SK-N-SH (cell line): ENCODE data around the gene SLCO3A1. TPM values are rescaled to one million over a fixed set of nuclear protein-coding genes. Genes with fewer than 3 reads are reported as not detected.
A peak's percentile ranks its signal among the peaks of the same experiment; 100 is the strongest.

Experiments
- CTCF ChIA-PET: fragments of 300-600, 350-600 bp; formaldehyde crosslinking; extraction: SDS; loops from one replicate; lab custom pipeline; 2021; lab: Yijun Ruan, JAX
- POLR2A ChIA-PET: fragments of 350-600 bp; sonication (Branson Sonifier 250); formaldehyde crosslinking; extraction: SDS; loops from one replicate; lab custom pipeline; 2020; ENCODE audit warnings: antibody characterized with exemption, inconsistent platforms; lab: Yijun Ruan, JAX
- DNase-seq: peaks from one replicate; pipeline ENCODE4 v3.0.0; 2012
- H2AFZ ChIP-seq: fragments of 200-600 bp; sonication (generic); 2 replicates; pipeline ENCODE4 v1.8.1; 2016; ENCODE audit warnings: antibody characterized with exemption, mild to moderate bottlenecking, low read depth
- H3F3A ChIP-seq: fragments of 200-600 bp; sonication (generic); replicated peaks from 2 replicates; pipeline ENCODE3; 2016; ENCODE audit warnings: antibody characterized with exemption, mild to moderate bottlenecking; ENCODE audit not compliant: insufficient read depth
- H3K27ac ChIP-seq, 2 experiments: fragments of 200-500 bp in 1 of 2; fragments of 200-600 bp in 1 of 2; sonication (Bioruptor generic) in 1 of 2; sonication (generic), shearing (Covaris generic) in 1 of 2; 2 replicates each; pipeline versions ENCODE4 v1.5.1 to v1.6.1; 2014 to 2016; ENCODE audit warnings: low read depth in 2 of 2, inconsistent platforms in 1 of 2, low read length in 1 of 2, mild to moderate bottlenecking in 1 of 2, mixed read lengths in 1 of 2
- H3K27me3 ChIP-seq: fragments of 200-600 bp; sonication (generic), shearing (Covaris generic); 2 replicates; pipeline ENCODE4 v1.6.1; 2016; ENCODE audit warnings: mixed run types; ENCODE audit not compliant: insufficient read depth
- H3K36me3 ChIP-seq, 2 experiments: fragments of 200-500 bp in 1 of 2; fragments of 200-600 bp in 1 of 2; sonication (Bioruptor generic) in 1 of 2; sonication (generic) in 1 of 2; replicated peaks in 1 of 2; 2 replicates each; pipeline versions ENCODE3 to v1.5.1; 2014 to 2016; ENCODE audit warnings: low read length in 1 of 2, mild to moderate bottlenecking in 1 of 2; ENCODE audit not compliant: insufficient read depth in 2 of 2, control insufficient read depth in 1 of 2
- H3K4me1 ChIP-seq, 2 experiments: fragments of 200-500 bp in 1 of 2; fragments of 200-600 bp in 1 of 2; sonication (Bioruptor generic) in 1 of 2; sonication (generic), shearing (Covaris generic) in 1 of 2; 2 replicates each; pipeline versions ENCODE4 v1.5.1 to v1.6.1; 2014 to 2016; ENCODE audit warnings: low read depth in 1 of 2, low read length in 1 of 2, mixed run types in 1 of 2; ENCODE audit not compliant: insufficient read depth in 2 of 2, control insufficient read depth in 1 of 2
- H3K4me2 ChIP-seq: fragments of 200-600 bp; sonication (generic), shearing (Covaris generic); 2 replicates; pipeline ENCODE4 v1.6.1; 2017; ENCODE audit warnings: mixed run types
- H3K4me3 ChIP-seq, 2 experiments: fragments of 200-500 bp in 1 of 2; fragments of 200-600 bp in 1 of 2; sonication (Bioruptor generic) in 1 of 2; sonication (generic), shearing (Covaris generic) in 1 of 2; 2 replicates each; pipeline versions ENCODE4 v1.5.1 to v1.8.1; 2014 to 2016; ENCODE audit warnings: low read depth in 2 of 2, inconsistent platforms in 1 of 2, low read length in 1 of 2, mild to moderate bottlenecking in 1 of 2, mixed read lengths in 1 of 2, moderate library complexity in 1 of 2
- H3K79me2 ChIP-seq: fragments of 200-600 bp; sonication (generic); 2 replicates; pipeline ENCODE4 v1.8.1; 2017; ENCODE audit warnings: mild to moderate bottlenecking; ENCODE audit not compliant: insufficient read depth
- H3K9ac ChIP-seq: fragments of 200-600 bp; sonication (generic); 2 replicates; pipeline ENCODE4 v1.6.1; 2017; ENCODE audit warnings: mixed run types
- H3K9me2 ChIP-seq: fragments of 200-600 bp; sonication (generic); 2 replicates; pipeline ENCODE4 v1.6.1; 2017; ENCODE audit warnings: mixed run types
- H3K9me3 ChIP-seq: fragments of 200-600 bp; sonication (generic); 2 replicates; pipeline ENCODE4 v1.6.1; 2017; ENCODE audit warnings: mixed run types, mild to moderate bottlenecking, moderate library complexity
- H4K20me1 ChIP-seq: fragments of 200-600 bp; sonication (generic); 2 replicates; pipeline ENCODE4 v1.6.1; 2017; ENCODE audit warnings: mild to moderate bottlenecking, mixed run types; ENCODE audit not compliant: insufficient read depth
- CHD2 ChIP-seq: fragments of 150-350 bp; IDR thresholded peaks from 2 replicates; pipeline ENCODE4 v1.6.1; 2018; ENCODE audit warnings: low read length; ENCODE audit not compliant: partially characterized antibody
- CTCF ChIP-seq: fragments of 200-600 bp; sonication (generic); IDR thresholded peaks from 2 replicates; pipeline ENCODE4 v1.6.1; 2017; ENCODE audit warnings: antibody characterized with exemption, mild to moderate bottlenecking, moderate library complexity
- EZH2phosphoT487 ChIP-seq: fragments of 200-600 bp; sonication (generic); IDR thresholded peaks from 2 replicates; pipeline ENCODE4 v1.6.1; 2017; ENCODE audit warnings: low read depth, mixed run types, mild to moderate bottlenecking, antibody characterized with exemption, moderate library complexity, borderline replicate concordance
- RCOR1 ChIP-seq: fragments of 150-350 bp; IDR thresholded peaks from 2 replicates; pipeline ENCODE4 v1.6.1; 2017; ENCODE audit warnings: antibody characterized with exemption, low read length
- RFX5 ChIP-seq: IDR thresholded peaks from 2 replicates; pipeline ENCODE4 v1.6.1; 2012; ENCODE audit warnings: mild to moderate bottlenecking, improper control_type of control experiment, low read length
- USF1 ChIP-seq: IDR thresholded peaks from 2 replicates; pipeline ENCODE4 v1.4.0; 2012; ENCODE audit warnings: low read depth, borderline replicate concordance
- USF2 ChIP-seq: fragments of 150-350 bp; IDR thresholded peaks from 2 replicates; pipeline ENCODE4 v1.6.1; 2017; ENCODE audit warnings: antibody characterized with exemption, low read length, low read depth, borderline replicate concordance
- WGBS: methylation state at CpG from one replicate; pipeline ENCODE4 v1.1.6; 2017; ENCODE audit warnings: low lambda C conversion rate; 5-methylcytosine and 5-hydroxymethylcytosine counted together
- polyA plus RNA-seq, 3 experiments: library from polyadenylated mRNA; depleted of rRNA; stranded (reverse); fragments of >200 nt; gene quantifications; 2 replicates each; pipeline ENCODE4 v1.2.3, GENCODE V29; 2012

SLCO3A1 gene
- polyA plus RNA-seq, 1 of the 3 experiments (the other 2 are of a cell fraction), result 19.7 TPM

GRCh38 chr15:91949361-91949760, 95.9 kb downstream of the SLCO3A1 start:
- no peak overlapping the region for H3K4me3 ChIP-seq
- 0 out of 2 replicates have a peak, but pooled peaks cover 5% of the 10 kb centered on the region for H4K20me1 ChIP-seq
- no peak overlapping the region for H3K4me2 ChIP-seq
- peaks cover 23% of the 10 kb centered on the region for H3K79me2 ChIP-seq
- no peak overlapping the region for H3K9ac ChIP-seq
- H3F3A ChIP-seq, result peaks cover 5% of the 10 kb centered on the region
- no peaks in the 10 kb centered on the region for H3K9me3 ChIP-seq
- no peak overlapping the region for H2AFZ ChIP-seq
- POLR2A ChIA-PET, result no interaction called here
- DNase-seq, result no peak
- no peaks in the 10 kb centered on the region for H3K9me2 ChIP-seq
- H3K27me3 ChIP-seq, result no peaks in the 10 kb centered on the region
- CTCF ChIA-PET, result no interaction called here
- H3K27ac ChIP-seq, result no peak overlapping the region
- WGBS, result 97% methylated on average over 8 of the region's 8 CpGs
- H3K36me3 ChIP-seq, result no peaks in the 10 kb centered on the region
- TF ChIP-seq RCOR1, result no peak
- peaks cover 10 to 17% of the 10 kb centered on the region in 2 experiments; a peak in 3 of 4 replicates for H3K4me1 ChIP-seq

- no peak for TF ChIP-seq USF2
- no peak for TF ChIP-seq CHD2
- TF ChIP-seq USF1, result no peak
- DNase-seq, result no peak
- H4K20me1 ChIP-seq, result 0 out of 2 replicates have a peak, but pooled peaks cover 5% of the 10 kb centered on the region
- H3K27me3 ChIP-seq, result no peaks in the 10 kb centered on the region
- peaks cover 5% of the 10 kb centered on the region for H3F3A ChIP-seq
- no peaks in the 10 kb centered on the region for H3K36me3 ChIP-seq
- no peak overlapping the region for H3K4me3 ChIP-seq
- H3K79me2 ChIP-seq, result peaks cover 19% of the 10 kb centered on the region
- no peak overlapping the region for H3K9ac ChIP-seq
- H2AFZ ChIP-seq, result no peak overlapping the region
- WGBS, result 75% methylated on average over 1 of the region's 4 CpGs
- no peaks in the 10 kb centered on the region for H3K9me2 ChIP-seq
- no peak overlapping the region for H3K4me2 ChIP-seq
- POLR2A ChIA-PET, result no interaction called here
- CTCF ChIA-PET, result interaction anchor here (0.8 kb wide), 1 partner anchor 131 kb away, joined by 3 read pairs; no protein-coding TSS in a partner anchor
- no peak overlapping the region for H3K27ac ChIP-seq
- no peaks in the 10 kb centered on the region for H3K9me3 ChIP-seq
- peaks cover 10 to 21% of the 10 kb centered on the region in 2 experiments; a peak in 3 of 4 replicates for H3K4me1 ChIP-seq
These were observed 96.5 kb downstream of the SLCO3A1 start for GRCh38 chr15:91950054-91950453.

- 0 out of 2 replicates have a peak, but pooled peaks cover 5% of the 10 kb centered on the region for H4K20me1 ChIP-seq
- no peak overlapping the region for H2AFZ ChIP-seq
- no peaks in the 10 kb centered on the region for H3K9me2 ChIP-seq
- peaks cover 10 to 21% of the 10 kb centered on the region in 2 experiments; a peak in 3 of 4 replicates for H3K4me1 ChIP-seq
- H3K4me2 ChIP-seq, result no peak overlapping the region
- H3K27ac ChIP-seq, result no peak overlapping the region
- peaks cover 19% of the 10 kb centered on the region for H3K79me2 ChIP-seq
- H3K9ac ChIP-seq, result no peak overlapping the region
- peaks cover 5% of the 10 kb centered on the region for H3F3A ChIP-seq
- WGBS, result 72% methylated on average over 2 of the region's 2 CpGs
- POLR2A ChIA-PET, result no interaction called here
- CTCF ChIA-PET, result interaction anchor here (0.8 kb wide), 1 partner anchor 130 kb away, joined by 3 read pairs; no protein-coding TSS in a partner anchor
- DNase-seq, result peak; percentile 45
- no peak overlapping the region for H3K4me3 ChIP-seq
- H3K27me3 ChIP-seq, result no peaks in the 10 kb centered on the region
- H3K36me3 ChIP-seq, result no peaks in the 10 kb centered on the region
- no peaks in the 10 kb centered on the region for H3K9me3 ChIP-seq
- TF ChIP-seq RFX5 (peak; percentile 78; the same call in 1 of the 2 replicates), EZH2phosphoT487 (no peak), CTCF (0 out of 2 replicates have a peak, but pooled peaks have one; percentile 16)
These were observed 97.3 kb downstream of the SLCO3A1 start for GRCh38 chr15:91950631-91951329.
